ENCODE results near the gene KDM3A.
"Not testable (repeated sequence)": the region's sequence is repeated elsewhere in the genome, so short reads cannot be mapped to it uniquely, and the experiment has no call there.

KDM3A gene

GRCh38 chr2:86484385-86484784 is 43.2 kb downstream of the KDM3A start:
- DNase-seq = no peak

- no peak for DNase-seq
These were observed 43.9 kb downstream of the KDM3A start for GRCh38 chr2:86485103-86485502.

DNA sequence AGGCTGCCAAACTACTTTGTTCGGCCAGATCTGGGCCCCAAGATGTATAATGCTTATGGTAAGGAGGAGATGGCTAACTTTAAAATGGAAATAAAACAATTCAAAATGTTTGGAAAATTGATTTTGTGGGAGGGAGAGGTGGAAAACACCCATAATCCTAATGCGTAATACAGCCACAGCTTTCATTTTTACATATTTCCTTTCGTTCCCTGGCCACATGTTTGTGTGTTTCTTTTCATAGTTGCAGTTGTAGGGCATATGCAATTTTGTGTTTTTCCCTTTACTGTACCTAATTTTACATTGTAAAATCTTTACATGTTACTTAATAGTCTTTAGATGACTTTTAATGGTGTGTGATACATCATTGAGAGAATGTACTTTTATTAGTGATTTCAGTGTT is 44.6 kb downstream of the KDM3A start:
- no peak for DNase-seq

DNA sequence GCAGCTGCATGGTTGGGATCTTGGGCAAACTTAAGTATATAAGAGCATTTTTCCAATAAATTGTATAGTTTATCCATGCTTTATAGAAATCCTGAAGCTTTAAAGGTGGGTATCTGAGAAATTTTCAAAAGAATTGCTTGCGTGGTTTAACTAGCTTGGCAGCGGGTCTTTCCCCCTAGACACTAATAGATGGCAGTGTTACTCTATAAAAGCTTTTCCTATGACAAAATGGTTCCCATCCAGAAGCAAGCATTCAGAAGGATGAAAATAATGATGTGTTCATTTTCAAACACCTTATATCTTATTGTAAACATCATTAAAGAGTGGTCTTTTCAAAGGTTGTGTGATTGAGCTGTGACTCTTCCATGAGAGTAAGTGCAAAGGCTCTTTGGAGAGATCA is 45.9 kb downstream of the KDM3A start:
- no peak for DNase-seq

- DNase-seq = peak; percentile 17
These were observed 47.5 kb downstream of the KDM3A start for GRCh38 chr2:86488561-86489250.

DNA sequence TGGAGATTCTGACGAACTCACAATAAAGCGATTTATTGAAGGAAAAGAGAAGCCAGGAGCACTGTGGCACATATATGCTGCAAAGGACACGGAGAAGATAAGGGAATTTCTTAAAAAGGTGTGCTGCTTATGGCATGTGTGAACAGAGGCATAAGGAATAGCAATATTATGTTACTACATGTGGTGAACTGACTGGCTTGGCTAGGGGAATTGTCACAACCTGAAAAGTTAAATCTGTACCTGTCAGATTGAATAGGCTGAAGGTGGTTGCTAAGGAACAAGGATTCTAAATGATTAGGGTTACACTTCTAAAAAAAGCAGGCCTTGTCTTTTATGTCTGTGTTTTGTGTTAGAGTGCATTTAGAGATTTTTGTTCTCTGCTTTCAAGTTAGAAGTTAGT is 48.4 kb downstream of the KDM3A start:
- DNase-seq = no peak

GRCh38 chr2:86490245-86490644 is 49.1 kb downstream of the KDM3A start:
- DNase-seq = no peak

GRCh38 chr2:86491088-86491487 is 49.9 kb downstream of the KDM3A start:
- DNase-seq = no peak

DNA sequence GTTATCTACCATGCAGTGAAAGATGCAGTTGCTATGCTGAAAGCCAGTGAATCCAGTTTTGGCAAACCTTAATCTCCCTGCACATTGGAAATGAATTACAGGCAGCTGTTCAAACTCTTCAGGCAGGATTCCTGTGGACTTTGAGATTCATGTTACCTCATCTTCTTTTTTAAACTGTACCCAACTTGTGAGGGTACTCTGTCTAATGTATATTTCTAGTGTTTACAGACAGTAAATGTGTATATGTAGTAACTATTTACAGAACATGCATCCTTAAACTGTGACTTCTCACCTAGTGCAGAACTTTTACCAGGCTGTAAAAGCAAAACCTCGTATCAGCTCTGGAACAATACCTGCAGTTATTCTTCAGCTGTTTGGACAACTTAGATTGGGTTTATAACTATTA is 50.9 kb downstream of the KDM3A start:
- no peak for DNase-seq

DNA sequence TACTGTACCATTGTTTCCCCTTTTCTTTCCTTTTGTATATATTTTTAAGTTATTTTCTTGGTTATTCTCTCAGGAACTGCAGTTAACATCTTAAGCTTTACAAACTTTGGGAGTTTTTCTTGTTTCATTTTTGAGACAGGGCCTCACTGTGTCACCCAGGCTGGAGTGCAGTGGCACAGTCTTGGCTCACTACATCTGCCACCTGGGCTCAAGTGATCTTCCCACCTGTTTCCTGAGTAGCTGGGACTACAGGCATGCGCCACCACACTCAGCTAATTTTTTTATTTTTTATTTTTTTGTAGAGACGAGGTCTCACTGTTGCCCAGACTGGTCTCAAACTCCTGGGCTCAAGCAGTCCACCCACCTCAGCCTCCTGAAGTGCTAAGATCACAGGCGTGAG is 55.2 kb downstream of the KDM3A start:
- DNase-seq = not testable (repeated sequence)

- no peak for DNase-seq
These were observed 57.5 kb downstream of the KDM3A start for GRCh38 chr2:86498468-86499260.

- no peak for DNase-seq
These were observed 58.2 kb downstream of the KDM3A start for GRCh38 chr2:86499326-86499725.

GRCh38 chr2:86500325-86501083 is 59.3 kb downstream of the KDM3A start:
- no peak for DNase-seq

DNA sequence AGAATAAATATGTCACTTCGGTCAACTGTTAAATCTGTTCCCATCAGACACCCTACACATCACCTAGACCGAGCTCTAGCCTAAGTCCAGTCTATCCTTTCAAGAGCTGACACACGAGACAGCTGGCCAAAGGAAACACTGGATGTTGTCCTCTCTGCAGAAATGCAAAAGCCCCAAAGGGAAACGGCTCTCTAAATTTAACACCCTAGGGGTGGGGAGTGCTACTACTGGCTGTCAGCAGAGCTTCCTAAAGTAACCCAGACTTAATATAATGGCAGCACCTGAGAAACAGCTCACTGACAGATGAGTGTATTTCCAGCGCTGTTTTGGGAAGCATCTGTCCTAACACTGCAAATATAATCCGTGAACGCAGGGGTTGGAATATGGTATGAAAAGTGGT is 66.4 kb downstream of the KDM3A start:
- no peak for DNase-seq

DNA sequence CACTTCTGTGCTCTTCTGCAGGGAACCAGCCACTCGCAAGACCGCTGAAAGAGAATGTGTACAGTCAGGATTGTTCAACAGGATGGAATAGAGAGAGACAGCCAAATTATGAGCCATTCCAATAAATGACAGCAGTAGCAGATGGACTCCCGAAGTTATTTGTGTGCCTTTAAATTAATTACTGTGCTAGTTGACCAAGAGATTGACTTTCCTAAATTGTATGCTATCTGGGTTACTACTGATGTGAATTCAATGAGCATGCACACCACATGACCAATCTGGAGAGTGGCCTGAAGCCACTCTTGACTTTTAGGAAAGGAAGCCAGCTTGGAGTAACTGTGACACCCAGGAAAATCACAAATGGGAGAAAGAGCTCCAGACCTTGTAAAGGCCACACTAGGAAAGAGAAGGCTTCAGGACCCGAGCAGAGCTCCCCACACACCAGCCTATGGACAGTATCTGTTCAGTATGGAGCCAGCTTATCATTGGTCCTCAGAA is 69.3 kb downstream of the KDM3A start:
- DNase-seq = no peak

- no peak for DNase-seq
These were observed 70.9 kb downstream of the KDM3A start for GRCh38 chr2:86512034-86512433.

DNA sequence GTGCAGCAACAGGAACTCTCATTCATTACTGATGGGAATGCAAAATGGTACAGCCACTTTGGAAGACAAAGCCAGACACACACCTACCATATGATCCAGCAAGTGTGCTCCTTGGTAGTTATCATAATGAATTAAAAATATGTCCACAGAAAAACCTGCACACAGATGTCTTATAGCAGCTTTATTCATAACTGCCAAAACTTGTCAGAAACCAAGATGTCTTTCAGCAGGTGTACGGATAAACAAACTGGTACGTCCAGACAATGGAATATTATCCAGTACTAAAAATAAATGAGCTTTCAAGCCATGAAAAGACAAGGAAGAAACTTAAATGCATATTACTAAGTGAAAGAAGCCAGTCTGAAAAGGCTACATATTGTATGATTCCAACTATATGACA is 71.7 kb downstream of the KDM3A start:
- DNase-seq = no peak

DNA sequence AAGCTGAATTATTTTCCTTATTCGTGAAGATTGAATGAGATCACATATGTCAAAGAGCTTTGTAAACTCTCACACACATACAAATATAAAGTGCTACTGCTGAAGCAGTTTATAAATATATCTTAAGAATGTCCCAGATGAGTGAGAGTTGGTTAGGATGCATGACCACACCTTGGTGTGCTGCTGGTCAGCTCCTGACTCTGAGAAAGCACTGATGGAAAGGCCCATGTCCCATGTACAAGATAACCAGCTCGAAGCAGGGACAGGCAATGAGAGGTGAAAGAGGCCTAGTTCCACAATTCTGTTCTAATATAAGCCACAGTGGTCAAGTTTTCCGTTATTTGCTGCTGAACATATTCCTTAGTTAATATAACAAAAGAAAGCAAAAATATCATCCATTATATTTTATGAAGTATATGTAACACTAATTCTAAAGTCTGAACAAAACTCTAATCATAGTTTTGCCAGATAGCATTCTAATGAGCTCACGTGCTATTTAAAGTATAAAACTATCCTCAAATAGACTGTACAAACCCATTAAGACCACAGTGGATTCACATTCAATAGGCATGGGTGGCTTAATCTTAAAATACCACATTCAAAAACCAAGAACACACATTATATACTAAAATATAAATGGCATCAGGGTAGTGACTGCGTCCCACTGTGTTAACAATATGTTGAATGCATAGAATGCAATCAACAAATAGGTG is 72.9 kb downstream of the KDM3A start:
- DNase-seq = no peak

GRCh38 chr2:86518481-86518880 is 77.3 kb downstream of the KDM3A start:
- no peak for DNase-seq

- DNase-seq = no peak
These were observed 78.2 kb downstream of the KDM3A start for GRCh38 chr2:86519349-86519748.

GRCh38 chr2:86520153-86520552 is 79.0 kb downstream of the KDM3A start:
- DNase-seq = no peak

GRCh38 chr2:86521922-86522321 is 80.8 kb downstream of the KDM3A start:
- DNase-seq = no peak

DNA sequence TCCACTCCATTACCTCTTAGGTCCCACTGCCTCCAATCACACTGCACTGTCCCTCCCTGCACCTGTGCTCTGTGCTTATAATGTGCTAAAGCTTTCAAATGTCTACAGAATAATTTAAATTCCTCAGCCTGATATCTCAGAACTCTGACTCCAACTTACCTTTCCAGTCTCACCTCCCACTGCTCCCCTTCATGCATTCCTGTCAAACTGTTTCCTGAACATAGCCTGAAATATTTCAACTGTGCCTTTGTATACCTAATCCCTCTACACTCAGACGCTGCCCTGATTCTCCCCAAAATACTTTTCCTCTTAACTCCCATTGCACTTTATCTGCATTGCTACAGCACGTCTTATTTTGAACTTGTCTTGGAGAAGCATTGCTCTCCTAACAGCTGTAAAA is 81.5 kb downstream of the KDM3A start:
- no peak for DNase-seq

Data from kidney glomerular epithelial cell (primary cell).